AG04450 (cell line): ENCODE measurements around the gene TLX2. TPM values are rescaled to one million over a fixed set of nuclear protein-coding genes. Genes with fewer than 3 reads are reported as not detected.
A peak's percentile ranks its signal among the peaks of the same experiment; 100 is the strongest.

ENCODE experiments used
- CTCF ChIA-PET: fragments of 300-600, 350-600 bp; formaldehyde crosslinking; extraction: SDS; loops from one replicate; lab custom pipeline; 2022; ENCODE audit warnings: antibody characterized with exemption, inconsistent platforms; lab: Charles Lee
- POLR2A ChIA-PET: fragments of 350-600 bp; formaldehyde crosslinking; extraction: SDS; loops from one replicate; lab custom pipeline; 2021; ENCODE audit warnings: antibody characterized with exemption, inconsistent platforms; lab: Yijun Ruan, JAX
- DNase-seq: peaks from one replicate; pipeline ENCODE4 v3.0.0-alpha.2; 2011; ENCODE audit warnings: low read depth, low spot score
- H3K27ac ChIP-seq: one replicate; pipeline ENCODE4 v1.5.1; 2012; ENCODE audit warnings: low read depth, low read length, control low read depth
- H3K27me3 ChIP-seq: one replicate; pipeline ENCODE4 v1.6.0; 2012; ENCODE audit warnings: low read length; ENCODE audit not compliant: control insufficient read depth, insufficient read depth
- H3K4me3 ChIP-seq: 2 replicates; pipeline ENCODE4 v1.5.1; 2011; ENCODE audit warnings: mild to moderate bottlenecking, low read depth, low read length, control low read depth
- H3K9me3 ChIP-seq: 2 replicates; pipeline ENCODE4 v1.5.1; 2012; ENCODE audit warnings: low read length; ENCODE audit not compliant: control insufficient read depth, insufficient read depth
- polyA plus RNA-seq: library from polyadenylated mRNA; depleted of rRNA; stranded (reverse); fragments of >200 nt; gene quantifications from 2 replicates; pipeline ENCODE4 v1.2.3, GENCODE V29; 2011
- TF ChIP-seq, protein P1 (sequence below): IDR thresholded peaks from 2 replicates; pipeline ENCODE4 v1.5.1; 2011; ENCODE audit warnings: low read depth, low read length, control low read depth, inconsistent platforms

TLX2 gene
- polyA plus RNA-seq, 1 experiment: not detected

- H3K27me3 ChIP-seq: peaks cover 40% of the 10 kb centered on the region
- no peaks in the 10 kb centered on the region; the same call in 1 of the 2 replicates for H3K9me3 ChIP-seq
- TF ChIP-seq, protein P1, sequence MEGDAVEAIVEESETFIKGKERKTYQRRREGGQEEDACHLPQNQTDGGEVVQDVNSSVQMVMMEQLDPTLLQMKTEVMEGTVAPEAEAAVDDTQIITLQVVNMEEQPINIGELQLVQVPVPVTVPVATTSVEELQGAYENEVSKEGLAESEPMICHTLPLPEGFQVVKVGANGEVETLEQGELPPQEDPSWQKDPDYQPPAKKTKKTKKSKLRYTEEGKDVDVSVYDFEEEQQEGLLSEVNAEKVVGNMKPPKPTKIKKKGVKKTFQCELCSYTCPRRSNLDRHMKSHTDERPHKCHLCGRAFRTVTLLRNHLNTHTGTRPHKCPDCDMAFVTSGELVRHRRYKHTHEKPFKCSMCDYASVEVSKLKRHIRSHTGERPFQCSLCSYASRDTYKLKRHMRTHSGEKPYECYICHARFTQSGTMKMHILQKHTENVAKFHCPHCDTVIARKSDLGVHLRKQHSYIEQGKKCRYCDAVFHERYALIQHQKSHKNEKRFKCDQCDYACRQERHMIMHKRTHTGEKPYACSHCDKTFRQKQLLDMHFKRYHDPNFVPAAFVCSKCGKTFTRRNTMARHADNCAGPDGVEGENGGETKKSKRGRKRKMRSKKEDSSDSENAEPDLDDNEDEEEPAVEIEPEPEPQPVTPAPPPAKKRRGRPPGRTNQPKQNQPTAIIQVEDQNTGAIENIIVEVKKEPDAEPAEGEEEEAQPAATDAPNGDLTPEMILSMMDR: no peak
- DNase-seq: no peak
- H3K4me3 ChIP-seq: peak within 1 kb of the TSS; percentile 48
- H3K27ac ChIP-seq: no peak within 1 kb of the TSS
- CTCF ChIA-PET: interaction anchor here (1.7 kb wide), 1 partner anchor 89 kb away, joined by 7 read pairs; no protein-coding TSS in a partner anchor
- POLR2A ChIA-PET: interaction anchor here (1.1 kb wide), 1 partner anchor 30 kb away, joined by 4 read pairs; the partner anchor contains the start of genes AUP1 and HTRA2
Measured at GRCh38 chr2:74499267-74499939, 14.8 kb upstream of the TLX2 start, which contains the start of gene LBX2. Gene LBX2, minus strand, starts transcription at chr2:74499603. Its CDS starts 66 bp downstream, at chr2:74499537.

DNA sequence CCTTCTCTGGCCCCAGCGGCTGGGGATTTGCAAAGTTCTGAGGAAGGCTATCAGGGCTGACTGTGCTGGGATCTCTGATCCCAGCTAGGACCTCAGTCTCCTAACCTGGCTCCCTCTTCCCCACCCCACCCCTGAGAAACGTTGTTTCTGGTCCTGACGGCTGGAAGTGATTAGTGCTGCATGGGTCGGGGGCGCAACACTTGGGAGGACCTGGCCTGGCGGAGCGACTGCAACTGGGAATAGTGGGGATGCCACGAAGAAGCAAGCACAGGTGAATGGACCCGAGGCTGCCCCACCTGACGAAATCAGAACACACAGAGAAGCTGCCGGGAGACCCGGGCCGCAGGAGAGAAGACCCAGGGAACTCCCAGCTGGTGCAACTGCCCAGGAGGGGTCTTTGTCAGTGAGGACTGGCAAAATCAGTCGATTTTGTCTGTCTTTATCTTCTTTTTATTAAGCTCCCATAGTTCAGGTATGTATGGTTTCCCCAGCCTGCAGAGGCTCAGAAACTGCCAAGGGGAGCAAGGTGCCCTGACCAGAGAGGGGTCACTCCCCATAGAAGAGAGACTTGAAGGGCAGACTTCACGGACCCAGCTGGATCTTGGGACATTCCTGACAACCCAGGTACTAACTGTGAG lies 14.2 kb upstream of the TLX2 start:
- no peak overlapping the region for H3K4me3 ChIP-seq
- no peak for DNase-seq
- CTCF ChIA-PET: interaction anchor here (1.5 to 1.7 kb wide), 2 partner anchors 77 to 89 kb away, joined by 5 to 7 read pairs; no protein-coding TSS in a partner anchor

GRCh38 chr2:74500578-74500946 lies 13.7 kb upstream of the TLX2 start:
- DNase-seq: no peak
- POLR2A ChIA-PET: no interaction called here
- no peak overlapping the region for H3K27ac ChIP-seq
- H3K27me3 ChIP-seq: peaks cover 40% of the 10 kb centered on the region
- H3K9me3 ChIP-seq: no peaks in the 10 kb centered on the region; the same call in 1 of the 2 replicates
- CTCF ChIA-PET: interaction anchor here (1.5 to 1.7 kb wide), 2 partner anchors 77 to 88 kb away, joined by 5 to 7 read pairs; no protein-coding TSS in a partner anchor
- no peak overlapping the region for H3K4me3 ChIP-seq
- TF ChIP-seq, protein P1: no peak

More for the DNA sequence above, 14.2 kb upstream of the TLX2 start:
- no peak overlapping the region for H3K27ac ChIP-seq
- POLR2A ChIA-PET: no interaction called here
- TF ChIP-seq, protein P1: no peak
- H3K27me3 ChIP-seq: peaks cover 40% of the 10 kb centered on the region
- H3K9me3 ChIP-seq: no peaks in the 10 kb centered on the region; the same call in 1 of the 2 replicates

- DNase-seq: no peak
- POLR2A ChIA-PET: interaction anchor here (0.7 to 1.2 kb wide), 3 partner anchors 11 to 809 kb away, joined by 3 to 5 read pairs (median 3); no protein-coding TSS in a partner anchor
- Histone ChIP-seq H3K4me3 (no peak overlapping the region), H3K27me3 (peaks cover 40% of the 10 kb centered on the region), H3K9me3 (no peaks in the 10 kb centered on the region; the same call in 1 of the 2 replicates), H3K27ac (no peak overlapping the region)
- TF ChIP-seq, protein P1: no peak
- CTCF ChIA-PET: interaction anchor here (1.5 kb wide), 1 partner anchor 76 kb away, joined by 5 read pairs; no protein-coding TSS in a partner anchor
Measured at GRCh38 chr2:74501335-74502071, 12.7 kb upstream of the TLX2 start.
